C4-2B (cell line): ENCODE measurements around the gene HIVEP2.

Experiments used
- H3K27ac ChIP-seq: fragments of 450-650 bp; 2 replicates; pipeline ENCODE4 v1.5.1; 2017
- ZFX ChIP-seq: fragments of 450-650 bp; IDR thresholded peaks from 2 replicates; pipeline ENCODE4 v1.6.1; 2017
- TF ChIP-seq, protein P1 (sequence below): fragments of 450-650 bp; conservative IDR thresholded peaks from 2 replicates; pipeline ENCODE4 v1.5.1; 2017; ENCODE audit warnings: mild to moderate bottlenecking

The HIVEP2 gene

DNA sequence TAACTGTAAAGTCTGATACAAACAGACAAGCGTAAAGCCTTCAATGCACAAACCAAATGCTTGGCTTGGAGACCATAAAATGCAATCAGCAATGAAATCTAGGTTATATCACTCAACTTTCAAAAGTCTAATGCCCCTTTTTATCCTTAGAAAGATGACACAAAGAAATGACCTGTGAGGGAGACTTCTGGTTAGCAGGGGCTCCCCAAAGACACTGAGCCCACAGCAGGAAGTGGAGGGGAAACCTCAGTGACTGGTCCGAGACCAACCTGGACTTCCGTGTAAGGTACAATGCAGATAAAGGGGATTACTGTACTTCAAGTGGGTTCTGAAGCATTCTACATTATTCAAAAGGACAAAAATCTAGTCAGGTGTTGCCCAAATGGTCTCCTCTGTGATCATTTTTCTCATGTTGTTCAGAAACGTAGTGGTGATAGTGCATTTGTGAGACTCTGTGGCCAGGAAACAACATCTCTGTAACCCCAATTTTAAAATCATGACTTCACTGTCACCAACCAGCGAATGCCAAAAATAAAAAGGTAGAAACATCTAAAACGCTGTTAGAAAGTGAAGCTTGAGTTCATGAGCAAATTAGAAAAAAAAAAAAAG, 88.2 kb downstream of the HIVEP2 start:
- TF ChIP-seq, protein P1, sequence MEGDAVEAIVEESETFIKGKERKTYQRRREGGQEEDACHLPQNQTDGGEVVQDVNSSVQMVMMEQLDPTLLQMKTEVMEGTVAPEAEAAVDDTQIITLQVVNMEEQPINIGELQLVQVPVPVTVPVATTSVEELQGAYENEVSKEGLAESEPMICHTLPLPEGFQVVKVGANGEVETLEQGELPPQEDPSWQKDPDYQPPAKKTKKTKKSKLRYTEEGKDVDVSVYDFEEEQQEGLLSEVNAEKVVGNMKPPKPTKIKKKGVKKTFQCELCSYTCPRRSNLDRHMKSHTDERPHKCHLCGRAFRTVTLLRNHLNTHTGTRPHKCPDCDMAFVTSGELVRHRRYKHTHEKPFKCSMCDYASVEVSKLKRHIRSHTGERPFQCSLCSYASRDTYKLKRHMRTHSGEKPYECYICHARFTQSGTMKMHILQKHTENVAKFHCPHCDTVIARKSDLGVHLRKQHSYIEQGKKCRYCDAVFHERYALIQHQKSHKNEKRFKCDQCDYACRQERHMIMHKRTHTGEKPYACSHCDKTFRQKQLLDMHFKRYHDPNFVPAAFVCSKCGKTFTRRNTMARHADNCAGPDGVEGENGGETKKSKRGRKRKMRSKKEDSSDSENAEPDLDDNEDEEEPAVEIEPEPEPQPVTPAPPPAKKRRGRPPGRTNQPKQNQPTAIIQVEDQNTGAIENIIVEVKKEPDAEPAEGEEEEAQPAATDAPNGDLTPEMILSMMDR, result no peak
- TF ChIP-seq ZFX, result no peak
- H3K27ac ChIP-seq, result no peak overlapping the region

DNA sequence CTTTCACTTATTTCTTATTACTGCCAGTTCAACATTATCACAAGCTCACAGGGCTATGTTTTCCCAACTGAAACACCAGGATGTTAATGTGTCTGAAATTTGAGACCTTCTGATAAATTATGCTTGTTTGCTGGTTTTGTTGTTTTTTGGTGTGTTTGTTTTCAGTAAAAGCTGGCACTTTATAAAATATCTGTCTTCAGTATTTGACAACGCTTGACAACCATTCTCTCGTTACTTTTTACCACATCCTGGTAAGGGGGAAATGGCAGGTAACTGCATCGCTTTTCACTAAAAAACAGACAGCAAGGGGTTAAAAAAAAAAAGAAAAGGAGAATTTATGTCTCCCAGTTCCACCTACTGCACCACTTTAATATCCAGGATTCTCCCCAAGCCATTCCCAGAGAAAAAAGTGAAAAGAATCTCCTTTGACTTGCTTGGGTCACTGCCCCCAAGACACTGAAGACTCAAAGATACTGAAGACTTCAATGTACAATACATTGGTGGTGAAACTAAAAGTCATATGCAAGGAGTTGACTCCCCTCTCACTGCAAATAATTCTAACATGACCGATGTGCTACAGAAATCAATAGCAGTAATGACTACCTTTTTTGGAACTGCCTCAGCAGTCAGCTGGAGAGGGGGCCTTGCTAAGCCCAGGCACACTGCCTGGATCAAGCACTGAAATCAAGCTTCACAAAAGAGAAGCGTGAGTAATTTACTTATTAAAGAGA, 88.9 kb downstream of the HIVEP2 start:
- H3K27ac ChIP-seq, result no peak overlapping the region
- TF ChIP-seq, protein P1, result no peak
- TF ChIP-seq ZFX, result no peak

DNA sequence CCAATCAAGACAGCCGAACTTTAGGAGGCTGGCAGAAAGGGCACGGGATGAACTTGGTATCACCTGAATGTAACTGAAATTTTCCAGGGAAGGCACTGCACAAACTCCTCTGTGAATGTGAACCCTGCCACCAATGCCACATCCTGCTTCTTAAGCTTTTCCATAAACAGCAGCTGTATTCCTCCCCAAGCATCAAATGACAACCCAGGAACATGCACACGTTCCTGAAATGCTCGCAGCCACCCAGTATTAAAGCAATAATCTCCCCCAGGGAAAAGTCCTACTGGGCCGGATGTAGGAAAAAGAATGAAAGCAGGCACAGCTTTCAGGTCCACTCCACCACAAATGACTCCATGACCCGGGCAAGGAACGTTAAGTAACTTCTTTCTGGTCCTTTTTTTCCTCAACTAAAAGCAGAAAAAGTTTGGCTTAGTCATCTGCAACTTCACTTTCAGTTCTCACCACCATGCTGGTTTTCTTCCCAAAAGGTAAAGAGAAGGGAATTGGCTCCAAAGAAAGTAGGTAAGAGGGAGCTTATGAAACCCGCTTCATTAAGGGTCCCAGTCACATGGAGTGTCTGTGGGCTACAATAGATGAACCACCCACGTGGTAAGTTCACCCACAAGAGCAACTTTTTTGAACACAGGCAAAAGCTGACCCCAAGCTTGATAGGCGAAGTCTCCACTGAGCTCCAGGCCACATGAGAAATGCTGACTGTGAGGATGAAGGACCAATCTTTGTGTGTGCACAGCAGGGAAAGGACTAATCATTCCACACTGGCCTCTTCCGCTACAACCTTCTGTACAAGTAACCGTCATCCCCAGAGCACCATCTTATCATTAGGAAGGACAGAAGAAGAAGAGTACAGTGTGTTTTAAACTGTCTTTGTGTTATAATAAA, 90.1 kb downstream of the HIVEP2 start:
- H3K27ac ChIP-seq, result no peak overlapping the region
- TF ChIP-seq, protein P1, result no peak
- TF ChIP-seq ZFX, result no peak

DNA sequence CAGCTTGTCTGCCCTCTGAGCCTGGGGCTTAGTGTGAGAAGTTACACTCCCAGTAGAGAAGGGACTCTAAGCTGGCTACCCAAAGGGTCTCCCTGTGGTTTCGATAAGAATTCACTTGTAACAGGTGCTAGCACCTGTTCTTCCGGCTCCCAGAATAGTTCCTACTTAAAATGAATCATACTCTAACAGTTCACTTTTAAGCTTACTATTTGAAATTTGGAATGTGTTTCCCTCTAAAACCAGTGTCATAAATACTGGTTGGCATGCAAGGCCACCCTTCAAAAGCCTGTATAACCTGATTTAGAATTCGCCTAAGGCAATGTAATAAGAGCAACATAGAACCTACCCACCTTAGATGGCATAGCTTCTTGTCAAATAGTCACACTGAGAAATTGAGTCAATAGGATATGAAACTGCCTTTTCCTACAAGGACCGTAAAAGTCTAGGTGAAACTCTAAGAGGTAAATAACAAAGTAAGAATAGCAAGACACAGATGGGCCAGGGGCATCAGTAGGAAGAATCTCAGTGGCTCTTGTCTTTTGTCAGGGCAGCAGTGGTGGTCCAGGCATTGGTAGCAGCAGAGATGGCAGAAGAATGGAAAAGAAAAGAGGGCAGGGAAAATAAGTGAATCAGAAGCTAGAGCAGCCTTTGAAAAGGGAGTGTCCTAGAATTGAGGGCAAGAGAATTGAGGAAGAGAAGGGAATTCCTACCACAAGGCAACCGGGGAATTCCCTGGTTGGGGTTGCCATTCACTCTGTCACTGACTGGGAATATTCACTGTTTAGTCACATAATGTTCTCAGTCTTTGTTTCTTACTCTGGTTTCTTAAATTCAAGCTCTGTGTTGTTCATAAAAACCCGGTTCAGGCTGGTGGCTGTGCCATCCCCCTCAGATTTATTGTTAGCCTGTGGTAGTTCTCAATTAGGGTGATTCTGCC, 91.5 kb downstream of the HIVEP2 start:
- no peak overlapping the region for H3K27ac ChIP-seq
- TF ChIP-seq ZFX, result no peak
- TF ChIP-seq, protein P1, result no peak

DNA sequence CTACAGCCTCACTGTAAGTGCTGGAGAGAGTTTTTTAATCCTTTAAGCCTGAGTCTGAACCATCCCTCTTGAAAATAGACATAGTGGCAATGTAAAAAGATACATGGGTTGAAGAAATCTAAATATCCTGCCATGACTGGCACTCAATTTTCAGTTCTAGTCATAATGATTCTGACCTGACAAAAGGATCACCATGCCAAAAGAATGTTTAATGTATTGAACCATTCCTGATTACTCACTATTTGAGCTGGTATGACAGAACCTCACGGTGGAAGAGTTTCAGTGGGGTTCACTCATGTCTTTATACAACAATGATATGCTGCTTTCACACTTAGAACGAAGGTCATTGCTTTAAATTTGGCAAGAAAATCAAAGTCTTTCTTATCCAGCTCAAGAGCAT, 93.4 kb downstream of the HIVEP2 start:
- TF ChIP-seq ZFX, result no peak
- TF ChIP-seq, protein P1, result no peak
- H3K27ac ChIP-seq, result no peak overlapping the region

DNA sequence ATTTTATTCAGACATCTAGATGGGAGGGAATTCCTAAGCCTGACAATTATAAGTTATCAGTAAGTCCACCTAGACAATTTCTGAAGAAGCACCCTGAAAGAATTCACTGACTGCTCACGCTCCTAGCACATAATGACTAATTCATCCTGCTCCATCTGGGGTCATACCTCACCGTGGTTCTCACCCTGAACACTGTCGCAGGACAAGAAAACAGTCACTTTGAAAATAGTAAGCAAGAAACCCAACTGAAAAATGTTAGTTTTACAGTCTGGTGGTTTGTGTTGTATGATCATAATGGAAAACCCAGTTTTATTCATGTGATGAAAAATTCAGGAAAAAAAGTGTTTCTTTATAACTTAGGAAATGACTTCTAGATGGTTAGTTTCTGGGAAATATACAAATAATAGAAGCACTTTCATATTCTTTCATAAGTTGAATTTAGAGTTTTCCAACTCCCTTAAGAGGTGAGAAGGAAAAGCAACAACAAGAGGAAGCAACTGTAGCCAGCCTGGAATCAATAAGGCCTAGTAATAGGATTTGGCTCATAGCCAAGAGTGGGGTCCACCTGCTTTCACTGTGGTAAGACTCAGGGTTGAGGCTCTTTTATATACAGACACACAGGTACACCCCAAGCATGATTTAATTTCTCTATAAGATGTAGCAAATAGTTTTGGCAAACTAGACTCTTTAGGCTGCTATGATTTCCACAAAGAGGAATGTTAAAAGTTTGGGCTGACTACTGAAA, 94.1 kb downstream of the HIVEP2 start:
- TF ChIP-seq ZFX, result no peak
- TF ChIP-seq, protein P1, result no peak
- no peak overlapping the region for H3K27ac ChIP-seq
